HG03103 (cell line): ENCODE data around the gene MOSPD2.

Experiments
- ATAC-seq: cut with Tn5 transposase; IDR thresholded peaks from one replicate; pipeline ENCODE4 v1.9.1; 2021; ENCODE audit warnings: low read depth; ENCODE audit not compliant: unreplicated experiment

The MOSPD2 gene

GRCh38 chrX:14872851-14873675 lies at the start of gene MOSPD2, which contains the start of gene FANCB:
Gene MOSPD2, plus strand, starts transcription at chrX:14873421. Its CDS starts 108 bp downstream, at chrX:14873529.
Gene FANCB, minus strand, starts transcription at chrX:14873069. Its CDS starts 7,559 bp downstream, at chrX:14865510.
- ATAC-seq: peak; percentile 96

- ATAC-seq: no peak
These were observed 47.4 kb upstream of the MOSPD2 start for GRCh38 chrX:14825851-14826250.

GRCh38 chrX:14826319-14826718 lies 46.9 kb upstream of the MOSPD2 start:
- no peak for ATAC-seq

- ATAC-seq: no peak
These were observed 43.6 kb upstream of the MOSPD2 start for GRCh38 chrX:14829643-14830042.

GRCh38 chrX:14832151-14832550 lies 41.1 kb upstream of the MOSPD2 start:
- no peak for ATAC-seq

- no peak for ATAC-seq
These were observed 40.6 kb upstream of the MOSPD2 start for GRCh38 chrX:14832586-14832985.

- ATAC-seq: no peak
These were observed 36.1 kb upstream of the MOSPD2 start for GRCh38 chrX:14837155-14837554.

DNA sequence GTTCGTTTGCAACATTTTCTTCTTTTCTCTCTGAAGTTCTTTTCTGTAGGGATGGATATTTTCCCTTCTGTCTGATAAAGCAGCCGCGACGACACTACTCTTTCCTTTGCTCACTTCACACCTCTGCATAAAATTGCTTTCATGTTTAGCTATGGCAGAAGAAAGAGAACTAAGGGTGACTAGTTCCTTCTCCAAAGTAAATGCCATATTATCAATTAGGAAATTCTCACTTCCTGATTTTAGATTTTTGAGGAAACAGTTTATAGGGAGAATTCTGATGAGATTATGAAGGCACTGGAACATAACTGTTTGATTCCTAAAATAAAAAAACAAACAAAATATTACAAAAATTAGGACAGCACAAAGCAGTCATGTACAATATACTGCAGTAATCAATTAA lies 29.6 kb upstream of the MOSPD2 start:
- no peak for ATAC-seq

GRCh38 chrX:14851526-14851925 lies 21.7 kb upstream of the MOSPD2 start:
- ATAC-seq: no peak

- no peak for ATAC-seq
These were observed 8.6 kb upstream of the MOSPD2 start for GRCh38 chrX:14864631-14865030.

DNA sequence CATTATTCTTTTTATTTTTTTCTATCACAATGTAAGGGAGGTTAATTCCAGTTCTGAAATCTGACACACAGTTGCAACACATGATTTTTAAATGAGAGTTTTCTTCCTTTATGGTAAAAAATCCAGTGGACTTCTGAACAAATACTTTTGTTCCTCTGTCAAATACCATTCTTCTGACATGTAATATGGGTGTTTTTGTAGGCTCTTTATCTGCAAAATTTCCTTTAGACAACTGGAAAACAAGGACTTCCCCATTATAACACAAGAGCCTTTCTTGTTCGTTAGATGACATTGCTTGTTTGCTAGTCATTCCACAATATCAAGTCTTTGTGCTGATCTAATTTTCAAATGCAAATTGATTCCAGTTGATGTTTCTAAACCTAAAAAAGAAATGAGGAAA lies 8.0 kb upstream of the MOSPD2 start:
- no peak for ATAC-seq

DNA sequence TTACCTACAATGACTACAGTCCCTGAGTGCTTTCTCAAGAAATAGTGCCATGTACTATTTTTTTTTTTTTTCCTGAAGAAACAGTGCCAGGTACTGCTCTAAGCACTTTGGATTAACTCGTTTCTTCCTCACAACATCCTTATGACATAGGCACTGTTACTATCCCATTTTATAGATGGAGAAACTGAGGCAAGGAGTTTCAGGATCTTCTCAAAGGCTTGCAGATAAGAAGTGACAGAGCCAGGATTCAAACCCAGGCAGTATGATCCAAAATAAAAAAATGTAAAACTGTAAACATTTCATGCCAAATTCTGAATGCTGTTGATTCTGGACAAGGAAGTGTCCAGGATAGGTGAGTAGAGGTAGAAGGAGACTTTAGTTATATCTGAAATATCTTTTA lies 1.5 kb upstream of the MOSPD2 start:
- ATAC-seq: no peak

GRCh38 chrX:14872355-14872754 lies 866 bp upstream of the MOSPD2 start:
- no peak for ATAC-seq

- no peak for ATAC-seq
These were observed 442 bp downstream of the MOSPD2 start for GRCh38 chrX:14873676-14874049.

GRCh38 chrX:14875624-14876023 lies 2.4 kb downstream of the MOSPD2 start:
- no peak for ATAC-seq

DNA sequence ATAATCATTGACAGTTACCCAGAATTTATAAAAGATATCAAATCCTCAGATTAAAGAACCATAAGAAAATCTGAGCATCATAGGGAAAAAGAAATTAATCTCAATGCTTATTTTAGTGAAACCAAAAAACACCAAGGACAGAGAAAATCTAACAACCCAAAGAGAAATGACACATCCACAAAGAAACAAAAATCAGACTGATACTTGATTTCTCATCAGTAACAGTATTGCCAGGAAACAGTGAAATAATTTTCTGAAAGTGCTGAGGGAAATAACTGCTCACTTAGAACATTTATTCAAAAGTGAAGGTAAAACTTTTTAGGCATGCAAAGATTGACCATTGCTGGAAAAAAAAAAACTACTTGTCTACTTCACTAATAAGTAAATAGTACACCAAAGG lies 10.6 kb downstream of the MOSPD2 start:
- no peak for ATAC-seq

DNA sequence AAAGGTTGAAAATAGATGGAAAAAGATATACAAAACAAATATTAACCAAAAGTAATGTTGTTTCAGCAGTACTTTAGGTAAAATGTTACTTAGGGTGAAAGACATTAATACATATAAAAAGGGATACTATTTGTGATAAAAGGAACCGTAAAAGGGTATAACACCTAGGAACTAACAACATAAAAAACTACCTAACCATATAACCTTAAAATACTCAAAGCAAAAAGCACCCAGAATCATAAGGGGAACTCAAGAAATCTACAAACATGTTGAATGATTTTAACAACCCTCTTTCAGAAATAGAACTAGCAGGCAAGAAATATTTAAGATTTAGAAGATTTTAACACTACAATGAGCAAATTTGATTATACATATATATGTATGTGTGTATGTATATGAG lies 11.5 kb downstream of the MOSPD2 start:
- ATAC-seq: no peak

- no peak for ATAC-seq
These were observed 13.0 kb downstream of the MOSPD2 start for GRCh38 chrX:14886252-14886651.

DNA sequence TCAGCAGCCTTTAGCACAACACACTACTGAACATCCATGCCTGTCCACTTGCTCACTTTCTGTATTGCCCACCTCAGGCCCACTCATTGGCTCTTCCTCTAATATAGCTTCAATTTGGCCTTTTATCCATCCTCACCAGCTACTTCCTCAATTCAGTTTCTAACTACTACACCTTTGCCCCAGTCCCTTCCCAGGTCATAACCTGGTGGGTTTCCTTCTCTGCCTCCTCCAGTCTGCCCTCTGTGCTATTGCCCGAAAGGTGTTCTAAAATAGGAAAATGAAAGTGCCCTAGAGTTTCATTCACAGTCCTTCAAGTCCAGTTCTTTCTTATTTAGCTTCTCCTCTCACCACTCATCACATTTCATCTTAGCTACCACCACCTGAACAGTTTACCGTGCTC lies 23.1 kb downstream of the MOSPD2 start:
- ATAC-seq: no peak

DNA sequence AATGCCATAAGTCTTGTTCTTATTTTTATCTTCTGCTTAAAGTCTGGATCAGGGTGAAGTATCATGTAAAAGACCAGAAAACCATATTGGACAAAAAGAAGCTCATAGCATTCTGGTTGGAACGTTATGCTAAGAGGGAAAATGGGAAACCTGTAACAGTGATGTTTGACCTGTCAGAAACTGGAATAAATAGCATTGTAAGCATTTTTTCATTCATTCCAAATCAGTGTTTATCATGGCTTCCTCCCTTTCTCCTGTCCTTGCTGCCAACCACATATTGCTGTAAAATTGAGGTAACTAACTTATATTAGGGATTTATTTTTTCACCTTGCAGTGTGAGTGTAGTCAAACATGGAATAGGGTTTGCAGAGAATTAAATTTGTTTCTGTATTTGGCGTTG lies 23.8 kb downstream of the MOSPD2 start:
- ATAC-seq: no peak

GRCh38 chrX:14899607-14900006 lies 26.4 kb downstream of the MOSPD2 start:
- peak; percentile 60 for ATAC-seq

GRCh38 chrX:14902537-14902936 lies 29.3 kb downstream of the MOSPD2 start:
- ATAC-seq: no peak

GRCh38 chrX:14903891-14904290 lies 30.7 kb downstream of the MOSPD2 start:
- ATAC-seq: no peak
